ENCODE measurements around the gene SIX6.
A peak's percentile ranks its signal among the peaks of the same experiment; 100 is the strongest.

Gene SIX6

GRCh38 chr14:60490270-60490669, 18.7 kb upstream of the SIX6 start:
- Histone ChIP-seq H3K27me3 (ENCODE audit: insufficient read depth, insufficient read length) (no peaks in the 10 kb centered on the region), H3K9me3 (ENCODE audit: insufficient read depth, low read length) (no peaks in the 10 kb centered on the region), H3K36me3 (ENCODE audit: insufficient read depth, insufficient read length, low read length) (no peaks in the 10 kb centered on the region), H3K4me1 (ENCODE audit: insufficient read depth, insufficient read length) (no peaks in the 10 kb centered on the region), H3K4me3 (ENCODE audit: insufficient read length, low read depth) (no peak overlapping the region), H3K9ac (ENCODE audit: insufficient read length, low read depth) (no peak overlapping the region)
- TF ChIP-seq ZNF274 (IDR thresholded peaks at IDR 0.05; ENCODE audit: low read depth, low read length) (no peak), SUZ12 (IDR thresholded peaks at IDR 0.05; ENCODE audit: extremely low read depth, insufficient read depth, insufficient read length) (no peak), YY1 (IDR thresholded peaks at IDR 0.05; ENCODE audit: insufficient read depth, insufficient read length) (no peak)
- DNase-seq (ENCODE audit: low read depth, low spot score), result no peak

- Histone ChIP-seq H3K36me3 (ENCODE audit: insufficient read depth, insufficient read length, low read length) (no peaks in the 10 kb centered on the region), H3K27me3 (ENCODE audit: insufficient read depth, insufficient read length) (no peaks in the 10 kb centered on the region), H3K4me1 (ENCODE audit: insufficient read depth, insufficient read length) (no peaks in the 10 kb centered on the region), H3K9me3 (ENCODE audit: insufficient read depth, low read length) (no peaks in the 10 kb centered on the region), H3K4me3 (ENCODE audit: insufficient read length, low read depth) (no peak overlapping the region), H3K9ac (ENCODE audit: insufficient read length, low read depth) (no peak overlapping the region)
- no peak for DNase-seq (ENCODE audit: low read depth, low spot score)
- TF ChIP-seq YY1 (IDR thresholded peaks at IDR 0.05; ENCODE audit: insufficient read depth, insufficient read length) (no peak), SUZ12 (IDR thresholded peaks at IDR 0.05; ENCODE audit: extremely low read depth, insufficient read depth, insufficient read length) (no peak), ZNF274 (IDR thresholded peaks at IDR 0.05; ENCODE audit: low read depth, low read length) (no peak)
Observed at GRCh38 chr14:60495946-60496345, 13.0 kb upstream of the SIX6 start.

GRCh38 chr14:60502541-60502940, 6.4 kb upstream of the SIX6 start:
- Histone ChIP-seq H3K27me3 (ENCODE audit: insufficient read depth, insufficient read length) (peaks cover 44% of the 10 kb centered on the region), H3K9ac (ENCODE audit: insufficient read length, low read depth) (no peak overlapping the region), H3K4me1 (ENCODE audit: insufficient read depth, insufficient read length) (no peaks in the 10 kb centered on the region), H3K4me3 (ENCODE audit: insufficient read length, low read depth) (no peak overlapping the region), H3K36me3 (ENCODE audit: insufficient read depth, insufficient read length, low read length) (no peaks in the 10 kb centered on the region), H3K9me3 (ENCODE audit: insufficient read depth, low read length) (no peaks in the 10 kb centered on the region)
- DNase-seq (ENCODE audit: low read depth, low spot score), result no peak
- TF ChIP-seq YY1 (IDR thresholded peaks at IDR 0.05; ENCODE audit: insufficient read depth, insufficient read length), result no peak
- no peak for TF ChIP-seq SUZ12 (IDR thresholded peaks at IDR 0.05; ENCODE audit: extremely low read depth, insufficient read depth, insufficient read length)
- TF ChIP-seq ZNF274 (IDR thresholded peaks at IDR 0.05; ENCODE audit: low read depth, low read length), result no peak

- no peaks in the 10 kb centered on the region for H3K9me3 ChIP-seq (ENCODE audit: insufficient read depth, low read length)
- DNase-seq (ENCODE audit: low read depth, low spot score), result no peak
- H3K4me3 ChIP-seq (ENCODE audit: insufficient read length, low read depth), result no peak overlapping the region
- H3K27me3 ChIP-seq (ENCODE audit: insufficient read depth, insufficient read length), result peaks cover 73% of the 10 kb centered on the region
- TF ChIP-seq YY1 (IDR thresholded peaks at IDR 0.05; ENCODE audit: insufficient read depth, insufficient read length) (no peak), SUZ12 (IDR thresholded peaks at IDR 0.05; ENCODE audit: extremely low read depth, insufficient read depth, insufficient read length) (no peak), ZNF274 (IDR thresholded peaks at IDR 0.05; ENCODE audit: low read depth, low read length) (no peak)
- H3K9ac ChIP-seq (ENCODE audit: insufficient read length, low read depth), result no peak overlapping the region
- H3K36me3 ChIP-seq (ENCODE audit: insufficient read depth, insufficient read length, low read length), result no peaks in the 10 kb centered on the region
- peaks cover under 1% of the 10 kb centered on the region for H3K4me1 ChIP-seq (ENCODE audit: insufficient read depth, insufficient read length)
Observed at GRCh38 chr14:60505448-60505847, 3.5 kb upstream of the SIX6 start.

GRCh38 chr14:60506010-60506409, 2.9 kb upstream of the SIX6 start:
- no peak overlapping the region for H3K4me3 ChIP-seq (ENCODE audit: insufficient read length, low read depth)
- no peak overlapping the region for H3K9ac ChIP-seq (ENCODE audit: insufficient read length, low read depth)
- no peak for DNase-seq (ENCODE audit: low read depth, low spot score)
- H3K27me3 ChIP-seq (ENCODE audit: insufficient read depth, insufficient read length), result peaks cover 79% of the 10 kb centered on the region
- H3K4me1 ChIP-seq (ENCODE audit: insufficient read depth, insufficient read length), result peaks cover 2% of the 10 kb centered on the region
- TF ChIP-seq SUZ12 (IDR thresholded peaks at IDR 0.05; ENCODE audit: extremely low read depth, insufficient read depth, insufficient read length) (no peak), YY1 (IDR thresholded peaks at IDR 0.05; ENCODE audit: insufficient read depth, insufficient read length) (no peak), ZNF274 (IDR thresholded peaks at IDR 0.05; ENCODE audit: low read depth, low read length) (no peak)
- H3K9me3 ChIP-seq (ENCODE audit: insufficient read depth, low read length), result no peaks in the 10 kb centered on the region
- no peaks in the 10 kb centered on the region for H3K36me3 ChIP-seq (ENCODE audit: insufficient read depth, insufficient read length, low read length)

- H3K9me3 ChIP-seq (ENCODE audit: insufficient read depth, low read length), result no peaks in the 10 kb centered on the region
- peak overlapping the region; percentile 21 for H3K4me3 ChIP-seq (ENCODE audit: insufficient read length, low read depth)
- DNase-seq (ENCODE audit: low read depth, low spot score), result no peak
- H3K4me1 ChIP-seq (ENCODE audit: insufficient read depth, insufficient read length), result peaks cover 2% of the 10 kb centered on the region
- H3K9ac ChIP-seq (ENCODE audit: insufficient read length, low read depth), result peak overlapping the region; percentile 61
- no peak for TF ChIP-seq ZNF274 (IDR thresholded peaks at IDR 0.05; ENCODE audit: low read depth, low read length)
- TF ChIP-seq SUZ12 (IDR thresholded peaks at IDR 0.05; ENCODE audit: extremely low read depth, insufficient read depth, insufficient read length), result no peak
- TF ChIP-seq YY1 (IDR thresholded peaks at IDR 0.05; ENCODE audit: insufficient read depth, insufficient read length), result no peak
- H3K36me3 ChIP-seq (ENCODE audit: insufficient read depth, insufficient read length, low read length), result no peaks in the 10 kb centered on the region
- peaks cover 84% of the 10 kb centered on the region for H3K27me3 ChIP-seq (ENCODE audit: insufficient read depth, insufficient read length)
Observed at GRCh38 chr14:60506462-60506984, 2.4 kb upstream of the SIX6 start.

- H3K4me1 ChIP-seq (ENCODE audit: insufficient read depth, insufficient read length), result peaks cover 2% of the 10 kb centered on the region
- H3K4me3 ChIP-seq (ENCODE audit: insufficient read length, low read depth), result peak overlapping the region; percentile 21
- peak overlapping the region; percentile 61 for H3K9ac ChIP-seq (ENCODE audit: insufficient read length, low read depth)
- TF ChIP-seq ZNF274 (IDR thresholded peaks at IDR 0.05; ENCODE audit: low read depth, low read length) (no peak), SUZ12 (IDR thresholded peaks at IDR 0.05; ENCODE audit: extremely low read depth, insufficient read depth, insufficient read length) (peak; percentile 96)
- no peaks in the 10 kb centered on the region for H3K9me3 ChIP-seq (ENCODE audit: insufficient read depth, low read length)
- H3K27me3 ChIP-seq (ENCODE audit: insufficient read depth, insufficient read length), result peaks cover 91% of the 10 kb centered on the region
- H3K36me3 ChIP-seq (ENCODE audit: insufficient read depth, insufficient read length, low read length), result no peaks in the 10 kb centered on the region
- DNase-seq (ENCODE audit: low read depth, low spot score), result no peak
Observed at GRCh38 chr14:60506985-60507829, 1.7 kb upstream of the SIX6 start.
